GM23248 (cell line): ENCODE measurements around the gene PPP1CC.

ENCODE experiments used
- EZH2 ChIP-seq: fragments of 200-600 bp; sonication (generic); IDR thresholded peaks from 2 replicates; pipeline ENCODE4 v1.6.1; 2018; ENCODE audit warnings: antibody characterized with exemption, mild to moderate bottlenecking; ENCODE audit not compliant: insufficient read depth, poor library complexity, severe bottlenecking
- EZH2phosphoT487 ChIP-seq: fragments of 200-600 bp; sonication (generic); IDR thresholded peaks from 2 replicates; pipeline ENCODE4 v1.6.1; 2018; ENCODE audit warnings: antibody characterized with exemption, moderate library complexity, mild to moderate bottlenecking, low read depth; ENCODE audit not compliant: insufficient read depth

- TF ChIP-seq EZH2 (no peak), EZH2phosphoT487 (no peak)
These were observed 20.9 kb upstream of the PPP1CC start for GRCh38 chr12:110763583-110763982.
